ENCODE measurements around the gene FLRT1. TPM values are rescaled to one million over a fixed set of nuclear protein-coding genes. Genes with fewer than 3 reads are reported as not detected.

FLRT1 gene
- polyA plus RNA-seq, 2 of the 4 experiments (the other 2 are of a cell fraction): 0.10 to 0.31 TPM

GRCh38 chr11:64013141-64013896 is 22.4 kb upstream of the FLRT1 start (continued):
- TF ChIP-seq POLR2AphosphoS2 (conservative IDR thresholded peaks at IDR 0.05; ENCODE audit: low read length) (no peak), MAZ (IDR thresholded peaks at IDR 0.05; ENCODE audit: borderline replicate concordance, low read depth, low read length) (no peak), CBX8 (IDR thresholded peaks at IDR 0.05) (no peak), EP300 (IDR thresholded peaks at IDR 0.05) (no peak), HES2 (IDR thresholded peaks at IDR 0.05) (no peak), POLR2A (IDR thresholded peaks at IDR 0.05; ENCODE audit: low read length) (no peak)

- ATAC-seq (no peak), DNase-seq (ENCODE audit: low read depth in 1 of 2, low spot score in 1 of 2) (no peak), FAIRE-seq (no peak)
- no peak overlapping the region for H3K4me2 ChIP-seq
- H3K4me3 ChIP-seq: no peak overlapping the region
- TF ChIP-seq MAFK (IDR thresholded peaks at IDR 0.05; ENCODE audit: partially characterized antibody) (no peak), HES2 (IDR thresholded peaks at IDR 0.05) (no peak), HEYL (CRISPR knock-in tag; IDR thresholded peaks at IDR 0.05) (no peak), ELK1 (IDR thresholded peaks at IDR 0.05; ENCODE audit: low read depth, low read length) (no peak), EHMT2 (IDR thresholded peaks at IDR 0.05; ENCODE audit: low read depth) (no peak), MAX (IDR thresholded peaks at IDR 0.05) (no peak), BCL3 (IDR thresholded peaks at IDR 0.05) (no peak)
- 96% methylated on average over 10 of the region's 11 CpGs for WGBS (ENCODE audit: missing lambda C conversion rate)
- peaks cover 15% of the 10 kb centered on the region; the same call in 2 of the 3 replicates for H3K4me1 ChIP-seq
- H3K27ac ChIP-seq: no peak overlapping the region
- 0 out of 3 replicates have a peak, but pooled peaks cover 3% of the 10 kb centered on the region for H3K9me3 ChIP-seq
- POLR2A ChIA-PET: no interaction called here
- CTCF ChIA-PET: interaction anchor here (0.7 to 2.6 kb wide), 7 partner anchors 8 to 134 kb away, joined by 3 to 17 read pairs (median 3); no protein-coding TSS in a partner anchor
Observed at GRCh38 chr11:64014356-64014755, 21.4 kb upstream of the FLRT1 start.

- no peak for TF ChIP-seq ZFP36 (IDR thresholded peaks at IDR 0.05; ENCODE audit: borderline replicate concordance, partially characterized antibody)
- no peak for TF ChIP-seq FOSL2 (IDR thresholded peaks at IDR 0.05)
- TF ChIP-seq FOSL2 (CRISPR knock-in tag; IDR thresholded peaks at IDR 0.05): no peak
- no peak for TF ChIP-seq RAD21 (conservative IDR thresholded peaks at IDR 0.05 in 1 of 2, IDR thresholded peaks at IDR 0.05 in 1 of 2)
- ChIA-PET CTCF (interaction anchor here (0.9 to 2.6 kb wide), 9 partner anchors 8 to 133 kb away, joined by 3 to 17 read pairs (median 4); no protein-coding TSS in a partner anchor), POLR2A (no interaction called here)
- no peak overlapping the region for H3K4me3 ChIP-seq
- 62% methylated on average over 13 of the region's 20 CpGs for WGBS (ENCODE audit: missing lambda C conversion rate)
- DNase-seq (ENCODE audit: low read depth in 1 of 2, low spot score in 1 of 2) (no peak), ATAC-seq (peak in 1 of 2 experiments; percentile 18; a peak in 3 of 6 replicates), FAIRE-seq (no peak)
- no peak overlapping the region for H3K27ac ChIP-seq
- H3K9me3 ChIP-seq: no peaks in the 10 kb centered on the region
- H3K4me1 ChIP-seq: peaks cover 15% of the 10 kb centered on the region; the same call in 2 of the 3 replicates
- H3K4me2 ChIP-seq: no peak overlapping the region
Observed at GRCh38 chr11:64015510-64015909, 20.2 kb upstream of the FLRT1 start.

Data from A549 (cell line).